Measurements from ENCODE around the gene SOX5. TPM values are rescaled to one million over a fixed set of nuclear protein-coding genes. Genes with fewer than 3 reads are reported as not detected.

The SOX5 gene
- total and polyA plus RNA-seq, 2 donors = 0.64 to 2.0 TPM

DNA sequence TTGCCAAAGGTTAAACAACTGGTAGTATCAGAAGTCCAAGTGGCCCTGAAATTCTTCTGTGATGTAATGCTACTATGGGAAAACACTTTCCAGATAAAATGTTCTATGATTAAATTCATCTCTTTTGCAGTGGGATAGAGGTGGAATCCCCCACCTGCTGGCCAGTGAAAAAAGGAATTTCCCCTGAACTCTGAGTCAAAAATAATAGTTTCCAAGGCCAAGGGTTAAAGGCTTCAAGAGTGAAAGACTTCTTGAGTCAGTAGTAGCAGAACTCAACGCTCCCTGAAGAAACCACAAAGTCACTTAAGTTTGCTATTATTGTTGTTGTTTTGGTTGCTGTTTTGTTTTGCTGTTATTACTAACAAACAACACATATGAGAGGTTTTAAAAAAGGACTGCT is 330.8 kb downstream of the SOX5 start:
- Histone ChIP-seq H3K36me3 (ENCODE audit: control insufficient read depth in 2 of 2, insufficient read depth in 2 of 2, low read length in 1 of 2) (no peaks in the 10 kb centered on the region), H3K27me3 (ENCODE audit: control insufficient read depth in 2 of 2, insufficient read depth in 1 of 2, low read length in 1 of 2) (no peaks in the 10 kb centered on the region), H3K4me3 (ENCODE audit: low read length in 2 of 2) (no peak overlapping the region), H3K9me3 (ENCODE audit: control insufficient read depth in 2 of 2, insufficient read depth in 1 of 2, low read length in 1 of 2) (no peaks in the 10 kb centered on the region), H3K4me1 (ENCODE audit: control insufficient read depth in 2 of 2, insufficient read depth in 2 of 2, low read length in 2 of 2) (no peaks in the 10 kb centered on the region), H3K27ac (ENCODE audit: low read depth in 1 of 2, low read length in 1 of 2) (no peak overlapping the region)
- DNase-seq (ENCODE audit: low read depth in 6 of 9, low spot score in 9 of 9) = no peak
- 95% methylated on average over 1 of the region's 1 CpG for WGBS

DNA sequence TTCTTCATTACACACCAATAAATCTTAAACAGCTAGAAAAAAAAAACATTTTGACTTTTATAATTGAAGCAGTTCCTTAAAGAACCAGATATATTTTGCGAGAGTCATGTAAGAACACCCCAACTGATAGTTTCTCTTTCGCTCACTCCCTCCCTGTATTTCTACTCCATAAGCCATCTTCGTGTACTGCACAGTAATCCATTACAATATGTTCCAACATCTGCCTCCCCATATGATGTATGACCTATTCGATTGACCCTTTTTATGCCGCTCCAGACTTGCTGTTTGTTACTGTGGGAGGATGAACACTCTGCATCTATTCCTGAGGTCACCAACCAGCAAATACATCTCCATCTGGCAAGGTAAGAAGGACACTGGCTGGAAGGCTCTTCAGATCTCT is 331.7 kb downstream of the SOX5 start:
- WGBS = 94% methylated on average over 5 of the region's 5 CpGs
- no peak overlapping the region for H3K27ac ChIP-seq (ENCODE audit: low read depth in 1 of 2, low read length in 1 of 2)
- no peak for DNase-seq (ENCODE audit: low read depth in 6 of 9, low spot score in 9 of 9)
- H3K9me3 ChIP-seq (ENCODE audit: control insufficient read depth in 2 of 2, insufficient read depth in 1 of 2, low read length in 1 of 2) = no peaks in the 10 kb centered on the region
- H3K27me3 ChIP-seq (ENCODE audit: control insufficient read depth in 2 of 2, insufficient read depth in 1 of 2, low read length in 1 of 2) = no peaks in the 10 kb centered on the region
- H3K36me3 ChIP-seq (ENCODE audit: control insufficient read depth in 2 of 2, insufficient read depth in 2 of 2, low read length in 1 of 2) = no peaks in the 10 kb centered on the region
- H3K4me3 ChIP-seq (ENCODE audit: low read length in 2 of 2) = no peak overlapping the region
- no peaks in the 10 kb centered on the region for H3K4me1 ChIP-seq (ENCODE audit: control insufficient read depth in 2 of 2, insufficient read depth in 2 of 2, low read length in 2 of 2)

DNA sequence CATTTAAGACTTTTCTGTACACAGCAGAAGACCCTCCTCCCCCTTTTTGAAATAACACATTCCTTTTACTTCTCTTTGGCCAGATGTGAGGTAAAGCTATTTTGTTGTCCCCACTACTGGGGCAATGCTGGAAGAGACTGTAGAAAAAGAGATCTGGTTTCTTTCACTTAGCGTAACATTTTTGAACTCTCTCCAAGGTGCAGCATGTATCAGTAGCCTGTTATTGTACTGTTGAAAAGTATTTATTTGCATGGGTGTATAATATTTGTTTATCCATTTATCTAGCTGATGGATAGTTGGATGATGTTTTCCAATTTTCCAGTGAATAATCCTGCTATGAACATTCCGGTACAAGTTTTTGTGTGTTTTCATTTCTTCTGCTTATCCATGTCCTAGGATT is 335.2 kb downstream of the SOX5 start:
- 97% methylated on average over 2 of the region's 2 CpGs for WGBS
- DNase-seq (ENCODE audit: low read depth in 6 of 9, low spot score in 9 of 9) = no peak
- Histone ChIP-seq H3K9me3 (ENCODE audit: control insufficient read depth in 2 of 2, insufficient read depth in 1 of 2, low read length in 1 of 2) (no peaks in the 10 kb centered on the region), H3K4me3 (ENCODE audit: low read length in 2 of 2) (no peak overlapping the region), H3K27ac (ENCODE audit: low read depth in 1 of 2, low read length in 1 of 2) (no peak overlapping the region), H3K36me3 (ENCODE audit: control insufficient read depth in 2 of 2, insufficient read depth in 2 of 2, low read length in 1 of 2) (no peaks in the 10 kb centered on the region), H3K4me1 (ENCODE audit: control insufficient read depth in 2 of 2, insufficient read depth in 2 of 2, low read length in 2 of 2) (no peaks in the 10 kb centered on the region), H3K27me3 (ENCODE audit: control insufficient read depth in 2 of 2, insufficient read depth in 1 of 2, low read length in 1 of 2) (no peaks in the 10 kb centered on the region)

DNA sequence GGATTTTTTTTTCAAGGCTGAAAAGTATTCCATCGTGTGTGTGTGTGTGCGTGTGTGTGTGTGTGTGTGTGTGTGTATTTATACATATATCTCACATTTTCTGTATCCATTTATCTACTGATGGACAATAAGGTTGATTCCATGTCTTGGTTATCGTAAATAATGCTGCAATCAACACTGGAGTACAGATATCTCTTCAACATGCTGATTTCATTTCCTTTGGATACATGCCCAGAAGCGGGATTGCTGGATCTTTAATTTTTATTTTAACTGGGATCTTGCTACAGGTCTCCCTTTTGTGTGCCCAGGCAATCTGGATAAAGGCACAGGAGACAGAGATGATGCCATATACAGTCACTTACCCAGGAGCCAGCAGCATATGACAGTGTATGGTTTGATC is 338.1 kb downstream of the SOX5 start:
- no peak for DNase-seq (ENCODE audit: low read depth in 6 of 9, low spot score in 9 of 9)
- 82% methylated on average over 4 of the region's 4 CpGs for WGBS
- no peaks in the 10 kb centered on the region for H3K27me3 ChIP-seq (ENCODE audit: control insufficient read depth in 2 of 2, insufficient read depth in 1 of 2, low read length in 1 of 2)

DNA sequence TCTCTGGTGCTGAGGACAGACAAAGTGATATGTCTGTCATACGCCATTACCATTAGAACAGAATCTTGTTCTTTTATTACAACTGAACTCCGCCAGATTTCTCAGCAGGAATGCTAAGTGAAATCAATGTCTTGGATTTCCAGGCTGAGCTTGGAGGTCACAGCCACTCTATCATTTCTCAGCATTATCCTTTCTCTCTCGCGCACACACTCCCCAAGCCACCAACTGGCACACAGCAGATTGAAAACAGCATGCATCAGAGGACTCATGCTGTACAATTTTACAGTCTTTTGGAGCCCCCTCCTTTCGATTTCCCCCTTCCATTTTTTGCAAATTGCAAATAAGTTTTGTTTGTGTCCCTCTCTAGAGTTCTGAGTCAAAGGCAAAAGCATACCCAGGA is 348.6 kb downstream of the SOX5 start:
- WGBS = 91% methylated on average over 5 of the region's 5 CpGs
- H3K9me3 ChIP-seq (ENCODE audit: control insufficient read depth in 2 of 2, insufficient read depth in 1 of 2, low read length in 1 of 2) = no peaks in the 10 kb centered on the region
- H3K4me1 ChIP-seq (ENCODE audit: control insufficient read depth in 2 of 2, insufficient read depth in 2 of 2, low read length in 2 of 2) = no peaks in the 10 kb centered on the region
- no peak overlapping the region for H3K27ac ChIP-seq (ENCODE audit: low read depth in 1 of 2, low read length in 1 of 2)
- DNase-seq (ENCODE audit: low read depth in 6 of 9, low spot score in 9 of 9) = no peak
- no peak overlapping the region for H3K4me3 ChIP-seq (ENCODE audit: low read length in 2 of 2)
- no peaks in the 10 kb centered on the region for H3K36me3 ChIP-seq (ENCODE audit: control insufficient read depth in 2 of 2, insufficient read depth in 2 of 2, low read length in 1 of 2)
- no peaks in the 10 kb centered on the region for H3K27me3 ChIP-seq (ENCODE audit: control insufficient read depth in 2 of 2, insufficient read depth in 1 of 2, low read length in 1 of 2)

More for the DNA sequence above, 338.1 kb downstream of the SOX5 start:
- Histone ChIP-seq H3K36me3 (ENCODE audit: control insufficient read depth in 2 of 2, insufficient read depth in 2 of 2, low read length in 1 of 2) (no peaks in the 10 kb centered on the region), H3K4me1 (ENCODE audit: control insufficient read depth in 2 of 2, insufficient read depth in 2 of 2, low read length in 2 of 2) (no peaks in the 10 kb centered on the region), H3K27ac (ENCODE audit: low read depth in 1 of 2, low read length in 1 of 2) (no peak overlapping the region), H3K9me3 (ENCODE audit: control insufficient read depth in 2 of 2, insufficient read depth in 1 of 2, low read length in 1 of 2) (no peaks in the 10 kb centered on the region), H3K4me3 (ENCODE audit: low read length in 2 of 2) (no peak overlapping the region)

DNA sequence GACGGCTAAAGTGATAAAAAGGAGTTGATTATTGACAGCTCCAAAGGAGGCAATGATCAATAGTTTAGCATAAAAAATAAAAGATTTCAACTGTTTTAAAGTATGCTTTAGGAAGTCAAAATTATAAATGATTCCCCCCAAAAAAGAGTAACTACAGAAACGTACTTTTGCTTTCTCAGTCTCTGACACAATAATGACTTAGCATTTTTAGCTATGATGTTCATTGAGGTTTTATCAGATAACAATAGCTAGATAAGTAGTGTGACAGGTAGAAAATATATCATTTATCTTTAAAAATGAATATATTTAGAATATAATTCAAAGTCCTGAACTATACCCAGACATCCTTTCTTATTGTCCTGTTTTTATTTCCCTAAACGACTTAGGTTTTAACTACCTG is 352.9 kb downstream of the SOX5 start:
- 78% methylated on average over 3 of the region's 3 CpGs for WGBS
- no peak overlapping the region for H3K4me3 ChIP-seq (ENCODE audit: low read length in 2 of 2)

DNA sequence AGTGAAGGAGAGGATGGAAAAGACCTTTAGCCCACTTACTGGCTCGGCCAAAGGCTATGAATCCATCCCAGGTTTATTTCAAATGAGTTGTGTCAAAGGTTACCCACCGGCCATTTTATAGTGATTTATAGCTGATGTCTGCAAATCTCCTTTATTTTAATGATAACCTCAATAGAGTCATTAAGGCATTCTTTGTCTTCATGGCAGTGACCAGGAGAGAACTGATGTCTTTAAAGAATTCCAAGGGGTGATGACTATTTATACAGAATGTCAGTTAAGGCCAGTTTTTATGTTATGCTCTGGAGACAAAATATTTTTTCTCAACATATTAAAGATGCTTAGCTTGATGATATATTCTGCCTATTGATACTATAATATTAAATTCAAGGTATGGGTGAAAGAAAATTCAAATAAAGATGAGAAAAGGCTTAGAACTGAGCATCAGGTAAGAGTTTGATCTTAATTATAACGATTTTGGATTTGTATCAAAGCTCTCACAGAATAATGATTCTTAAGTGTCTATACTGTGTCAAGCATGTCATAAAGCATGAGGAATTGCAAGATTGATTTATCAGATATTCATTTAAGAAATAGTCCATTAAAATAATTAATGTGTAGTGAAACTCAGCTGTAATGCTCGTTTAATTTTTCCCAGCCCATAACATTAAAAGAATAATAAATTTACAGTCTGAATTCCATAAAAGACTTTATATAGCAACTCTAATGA is 361.5 kb downstream of the SOX5 start:
- WGBS = 90% methylated on average over 4 of the region's 4 CpGs
- no peaks in the 10 kb centered on the region for H3K27me3 ChIP-seq (ENCODE audit: control insufficient read depth in 2 of 2, insufficient read depth in 1 of 2, low read length in 1 of 2)
- no peaks in the 10 kb centered on the region for H3K36me3 ChIP-seq (ENCODE audit: control insufficient read depth in 2 of 2, insufficient read depth in 2 of 2, low read length in 1 of 2)
- no peak for DNase-seq (ENCODE audit: low read depth in 6 of 9, low spot score in 9 of 9)
- H3K4me1 ChIP-seq (ENCODE audit: control insufficient read depth in 2 of 2, insufficient read depth in 2 of 2, low read length in 2 of 2) = no peaks in the 10 kb centered on the region
- no peaks in the 10 kb centered on the region for H3K9me3 ChIP-seq (ENCODE audit: control insufficient read depth in 2 of 2, insufficient read depth in 1 of 2, low read length in 1 of 2)
- no peak overlapping the region for H3K27ac ChIP-seq (ENCODE audit: low read depth in 1 of 2, low read length in 1 of 2)
- H3K4me3 ChIP-seq (ENCODE audit: low read length in 2 of 2) = no peak overlapping the region

More for the DNA sequence above, 352.9 kb downstream of the SOX5 start:
- DNase-seq (ENCODE audit: low read depth in 6 of 9, low spot score in 9 of 9) = no peak
- no peaks in the 10 kb centered on the region for H3K36me3 ChIP-seq (ENCODE audit: control insufficient read depth in 2 of 2, insufficient read depth in 2 of 2, low read length in 1 of 2)
- H3K27me3 ChIP-seq (ENCODE audit: control insufficient read depth in 2 of 2, insufficient read depth in 1 of 2, low read length in 1 of 2) = no peaks in the 10 kb centered on the region
- H3K9me3 ChIP-seq (ENCODE audit: control insufficient read depth in 2 of 2, insufficient read depth in 1 of 2, low read length in 1 of 2) = no peaks in the 10 kb centered on the region
- H3K4me1 ChIP-seq (ENCODE audit: control insufficient read depth in 2 of 2, insufficient read depth in 2 of 2, low read length in 2 of 2) = no peaks in the 10 kb centered on the region
- H3K27ac ChIP-seq (ENCODE audit: low read depth in 1 of 2, low read length in 1 of 2) = no peak overlapping the region

DNA sequence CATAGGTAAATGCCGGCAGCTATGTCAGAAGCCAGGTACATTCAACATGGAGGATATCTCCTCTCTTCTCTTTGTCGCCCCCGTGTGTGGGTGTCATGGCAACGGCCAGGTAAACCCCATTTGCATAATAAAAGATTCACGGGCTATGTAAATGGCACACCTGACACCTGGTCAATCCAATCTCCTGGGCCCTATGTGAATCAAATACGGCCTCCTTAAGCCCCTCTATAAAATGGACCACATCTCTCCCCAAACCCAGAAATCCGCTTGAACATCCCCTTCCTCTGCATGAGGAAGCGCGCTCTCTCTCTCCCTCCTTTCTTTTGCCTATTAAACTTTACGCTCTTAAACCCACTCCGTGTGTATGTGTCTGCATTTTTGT is 363.7 kb downstream of the SOX5 start:
- Histone ChIP-seq H3K9me3 (ENCODE audit: control insufficient read depth in 2 of 2, insufficient read depth in 1 of 2, low read length in 1 of 2) (no peaks in the 10 kb centered on the region), H3K4me1 (ENCODE audit: control insufficient read depth in 2 of 2, insufficient read depth in 2 of 2, low read length in 2 of 2) (no peaks in the 10 kb centered on the region), H3K27me3 (ENCODE audit: control insufficient read depth in 2 of 2, insufficient read depth in 1 of 2, low read length in 1 of 2) (no peaks in the 10 kb centered on the region), H3K27ac (ENCODE audit: low read depth in 1 of 2, low read length in 1 of 2) (no peak overlapping the region), H3K4me3 (ENCODE audit: low read length in 2 of 2) (no peak overlapping the region), H3K36me3 (ENCODE audit: control insufficient read depth in 2 of 2, insufficient read depth in 2 of 2, low read length in 1 of 2) (no peaks in the 10 kb centered on the region)
- no peak for DNase-seq (ENCODE audit: low read depth in 6 of 9, low spot score in 9 of 9)
- WGBS = 92% methylated on average over 11 of the region's 11 CpGs

DNA sequence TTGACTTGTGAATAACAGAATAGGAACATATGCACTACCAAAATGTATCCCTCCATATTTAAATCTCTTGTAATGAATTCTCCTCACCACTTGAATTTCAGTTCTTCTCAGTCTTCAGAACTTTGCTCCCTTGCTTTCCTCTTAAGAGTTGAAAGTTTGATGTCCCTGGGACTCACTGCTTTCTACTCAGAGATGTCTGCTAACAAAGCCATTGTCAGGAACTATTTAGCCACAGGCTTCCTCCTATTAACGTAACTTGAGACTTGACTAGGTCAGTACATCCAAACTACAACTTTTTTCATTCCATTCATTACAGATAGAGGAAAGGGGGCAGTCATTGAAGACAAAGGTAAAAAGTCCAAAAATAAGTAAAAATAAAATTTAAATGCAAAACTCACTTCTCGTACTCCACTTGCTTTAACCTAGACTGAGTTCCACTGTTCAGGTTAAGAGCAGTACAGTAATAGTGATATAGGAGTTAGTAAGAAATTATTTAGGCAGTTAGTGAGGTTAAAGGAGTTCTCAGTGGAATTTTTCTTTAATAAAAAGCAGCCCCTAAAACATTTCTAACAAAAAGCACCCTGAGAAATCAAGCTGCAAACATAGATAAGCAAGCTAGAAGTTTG is 364.2 kb downstream of the SOX5 start:
- Histone ChIP-seq H3K27ac (ENCODE audit: low read depth in 1 of 2, low read length in 1 of 2) (no peak overlapping the region), H3K4me1 (ENCODE audit: control insufficient read depth in 2 of 2, insufficient read depth in 2 of 2, low read length in 2 of 2) (no peaks in the 10 kb centered on the region), H3K4me3 (ENCODE audit: low read length in 2 of 2) (no peak overlapping the region), H3K9me3 (ENCODE audit: control insufficient read depth in 2 of 2, insufficient read depth in 1 of 2, low read length in 1 of 2) (no peaks in the 10 kb centered on the region), H3K27me3 (ENCODE audit: control insufficient read depth in 2 of 2, insufficient read depth in 1 of 2, low read length in 1 of 2) (no peaks in the 10 kb centered on the region), H3K36me3 (ENCODE audit: control insufficient read depth in 2 of 2, insufficient read depth in 2 of 2, low read length in 1 of 2) (no peaks in the 10 kb centered on the region)
- DNase-seq (ENCODE audit: low read depth in 6 of 9, low spot score in 9 of 9) = no peak
- 94% methylated on average over 2 of the region's 2 CpGs for WGBS

Data from thymus (tissue), 11 donors.